Dendritic cell treated with granulocyte-macrophage colony-stimulating factor and Interleukin-4, amounts not matched to agents 40 ng/mL and 50 ng/mL, for 4 days (primary cell): Measurements from ENCODE around the gene TECTA.
"Not testable (repeated sequence)": the region's sequence is repeated elsewhere in the genome, so short reads cannot be mapped to it uniquely, and the experiment has no call there.

Experiments
- H3K27ac Mint-ChIP-seq: one replicate; pipeline ENCODE4 v1.8.0; 2022; ENCODE audit warnings: mild to moderate bottlenecking, mixed read lengths
- H3K27me3 Mint-ChIP-seq: one replicate; pipeline ENCODE4 v1.8.0; 2022; ENCODE audit warnings: mild to moderate bottlenecking, mixed read lengths
- H3K36me3 Mint-ChIP-seq: one replicate; pipeline ENCODE4 v1.8.0; 2022; ENCODE audit warnings: low read depth, mixed read lengths
- H3K4me1 Mint-ChIP-seq: one replicate; pipeline ENCODE4 v1.8.0; 2022; ENCODE audit warnings: low read depth, mixed read lengths
- H3K4me3 Mint-ChIP-seq: one replicate; pipeline ENCODE4 v1.8.0; 2022; ENCODE audit warnings: mild to moderate bottlenecking, moderate library complexity, mixed read lengths
- H3K9me3 Mint-ChIP-seq: one replicate; pipeline ENCODE4 v1.8.0; 2022; ENCODE audit warnings: mixed read lengths
- intact Hi-C: fragments of 100-400 bp; cut with micrococcal nuclease; formaldehyde crosslinking; loops from one replicate; pipeline ENCODE4 v1.15.0; 2022

The TECTA gene

GRCh38 chr11:121153472-121153871 lies 52.4 kb downstream of the TECTA start:
- intact Hi-C loops: no loop called here
- Mint-ChIP-seq H3K9me3 (no peaks in the 10 kb centered on the region), H3K4me1 (no peaks in the 10 kb centered on the region), H3K27me3 (peaks cover 7% of the 10 kb centered on the region), H3K4me3 (no peak overlapping the region), H3K27ac (no peak overlapping the region), H3K36me3 (no peaks in the 10 kb centered on the region)

GRCh38 chr11:121154486-121155314 lies 53.7 kb downstream of the TECTA start:
- H3K36me3 Mint-ChIP-seq: no peaks in the 10 kb centered on the region
- no peaks in the 10 kb centered on the region for H3K4me1 Mint-ChIP-seq
- intact Hi-C loops: no loop called here
- H3K4me3 Mint-ChIP-seq: no peak overlapping the region
- H3K27me3 Mint-ChIP-seq: peaks cover 7% of the 10 kb centered on the region
- no peak overlapping the region for H3K27ac Mint-ChIP-seq
- no peaks in the 10 kb centered on the region for H3K9me3 Mint-ChIP-seq

- intact Hi-C loops: no loop called here
- no peak overlapping the region for H3K4me3 Mint-ChIP-seq
- H3K4me1 Mint-ChIP-seq: no peaks in the 10 kb centered on the region
- no peak overlapping the region for H3K27ac Mint-ChIP-seq
- peaks cover 7% of the 10 kb centered on the region for H3K27me3 Mint-ChIP-seq
- H3K36me3 Mint-ChIP-seq: no peaks in the 10 kb centered on the region
- no peaks in the 10 kb centered on the region for H3K9me3 Mint-ChIP-seq
Observed at GRCh38 chr11:121157756-121158155, 56.7 kb downstream of the TECTA start.

GRCh38 chr11:121159741-121160140 lies 58.7 kb downstream of the TECTA start:
- Mint-ChIP-seq H3K4me1 (no peaks in the 10 kb centered on the region), H3K36me3 (no peaks in the 10 kb centered on the region), H3K27ac (no peak overlapping the region), H3K9me3 (no peaks in the 10 kb centered on the region), H3K4me3 (no peak overlapping the region), H3K27me3 (peaks cover 8% of the 10 kb centered on the region)
- intact Hi-C loops: no loop called here

GRCh38 chr11:121161349-121161917 lies 60.4 kb downstream of the TECTA start:
- no peak overlapping the region for H3K4me3 Mint-ChIP-seq
- H3K36me3 Mint-ChIP-seq: no peaks in the 10 kb centered on the region
- no peaks in the 10 kb centered on the region for H3K9me3 Mint-ChIP-seq
- peaks cover 8% of the 10 kb centered on the region for H3K27me3 Mint-ChIP-seq
- H3K27ac Mint-ChIP-seq: no peak overlapping the region
- intact Hi-C loops: no loop called here
- H3K4me1 Mint-ChIP-seq: no peaks in the 10 kb centered on the region

- no peak overlapping the region for H3K4me3 Mint-ChIP-seq
- no peaks in the 10 kb centered on the region for H3K9me3 Mint-ChIP-seq
- H3K27me3 Mint-ChIP-seq: peaks cover 3% of the 10 kb centered on the region
- H3K36me3 Mint-ChIP-seq: no peaks in the 10 kb centered on the region
- intact Hi-C loops: no loop called here
- no peak overlapping the region for H3K27ac Mint-ChIP-seq
- H3K4me1 Mint-ChIP-seq: no peaks in the 10 kb centered on the region
Observed at GRCh38 chr11:121163658-121164308, 62.7 kb downstream of the TECTA start.

- H3K4me1 Mint-ChIP-seq, H3K4me3 Mint-ChIP-seq, H3K27ac Mint-ChIP-seq, intact Hi-C loops, H3K27me3 Mint-ChIP-seq, H3K36me3 Mint-ChIP-seq: not testable (repeated sequence)
- peaks cover 48% of the 10 kb centered on the region for H3K9me3 Mint-ChIP-seq
Observed at GRCh38 chr11:121177629-121178028, 76.6 kb downstream of the TECTA start.

- H3K27me3 Mint-ChIP-seq: no peaks in the 10 kb centered on the region
- no peak overlapping the region for H3K27ac Mint-ChIP-seq
- intact Hi-C loops: no loop called here
- H3K4me3 Mint-ChIP-seq: no peak overlapping the region
- no peaks in the 10 kb centered on the region for H3K4me1 Mint-ChIP-seq
- H3K9me3 Mint-ChIP-seq: peaks cover 48% of the 10 kb centered on the region
- H3K36me3 Mint-ChIP-seq: no peaks in the 10 kb centered on the region
Observed at GRCh38 chr11:121179306-121179705, 78.3 kb downstream of the TECTA start.

GRCh38 chr11:121180183-121180582 lies 79.1 kb downstream of the TECTA start:
- Mint-ChIP-seq H3K27me3 (no peaks in the 10 kb centered on the region), H3K4me1 (no peaks in the 10 kb centered on the region), H3K36me3 (no peaks in the 10 kb centered on the region), H3K4me3 (no peak overlapping the region), H3K9me3 (peaks cover 48% of the 10 kb centered on the region), H3K27ac (no peak overlapping the region)
- intact Hi-C loops: no loop called here

- H3K27ac Mint-ChIP-seq: no peak overlapping the region
- peaks cover 4% of the 10 kb centered on the region for H3K27me3 Mint-ChIP-seq
- H3K4me3 Mint-ChIP-seq: no peak overlapping the region
- no peaks in the 10 kb centered on the region for H3K36me3 Mint-ChIP-seq
- intact Hi-C loops: no loop called here
- H3K9me3 Mint-ChIP-seq: no peaks in the 10 kb centered on the region
- no peaks in the 10 kb centered on the region for H3K4me1 Mint-ChIP-seq
Observed at GRCh38 chr11:121188776-121189175, 87.7 kb downstream of the TECTA start.

- no peaks in the 10 kb centered on the region for H3K4me1 Mint-ChIP-seq
- H3K36me3 Mint-ChIP-seq: no peaks in the 10 kb centered on the region
- no peak overlapping the region for H3K27ac Mint-ChIP-seq
- H3K27me3 Mint-ChIP-seq: peaks cover 14% of the 10 kb centered on the region
- H3K4me3 Mint-ChIP-seq: no peak overlapping the region
- intact Hi-C loops: loop anchor here (10.0 kb wide), 1 partner anchor 257 kb away; no protein-coding TSS in a partner anchor
- H3K9me3 Mint-ChIP-seq: no peaks in the 10 kb centered on the region
Observed at GRCh38 chr11:121191818-121192217, 90.8 kb downstream of the TECTA start.

- Mint-ChIP-seq H3K36me3 (no peaks in the 10 kb centered on the region), H3K9me3 (no peaks in the 10 kb centered on the region), H3K27me3 (peaks cover 20% of the 10 kb centered on the region), H3K4me1 (no peaks in the 10 kb centered on the region), H3K4me3 (no peak overlapping the region), H3K27ac (no peak overlapping the region)
- intact Hi-C loops: loop anchor here (10.0 kb wide), 1 partner anchor 260 kb away; no protein-coding TSS in a partner anchor
Observed at GRCh38 chr11:121194731-121195596, 93.9 kb downstream of the TECTA start.

GRCh38 chr11:121198491-121198890 lies 97.4 kb downstream of the TECTA start:
- Mint-ChIP-seq H3K27me3 (peaks cover 20% of the 10 kb centered on the region), H3K36me3 (no peaks in the 10 kb centered on the region), H3K4me3 (no peak overlapping the region), H3K9me3 (no peaks in the 10 kb centered on the region), H3K4me1 (no peaks in the 10 kb centered on the region), H3K27ac (no peak overlapping the region)
- intact Hi-C loops: loop anchor here (10.0 kb wide), 1 partner anchor 264 kb away; no protein-coding TSS in a partner anchor
